ENCODE measurements around the gene CARHSP1.
"Not testable (repeated sequence)": the region's sequence is repeated elsewhere in the genome, so short reads cannot be mapped to it uniquely, and the experiment has no call there.

CARHSP1 gene

DNA sequence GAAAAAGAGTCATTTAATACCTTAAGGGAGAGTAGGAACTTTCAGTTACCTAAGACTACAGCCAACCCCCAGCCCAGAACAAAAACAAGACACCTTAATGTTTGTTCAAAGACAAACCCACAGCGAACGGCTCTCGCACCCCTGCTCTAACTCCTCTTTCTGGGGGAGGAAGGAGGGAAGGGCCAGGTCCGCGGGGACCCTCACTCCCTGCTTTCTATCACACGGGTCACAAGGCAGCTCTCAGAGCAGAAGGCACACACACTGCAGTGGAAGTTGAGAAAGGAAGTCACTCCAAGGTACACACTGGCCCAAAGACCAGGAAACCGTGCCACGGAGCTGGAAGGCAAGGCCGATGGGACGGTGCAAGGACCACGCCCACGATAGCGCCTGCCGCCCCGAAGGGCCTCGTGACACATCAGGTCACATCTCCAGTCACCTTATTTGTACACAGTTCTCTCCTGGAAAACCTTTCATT, 23.3 kb upstream of the CARHSP1 start:
- no peak for FAIRE-seq

DNA sequence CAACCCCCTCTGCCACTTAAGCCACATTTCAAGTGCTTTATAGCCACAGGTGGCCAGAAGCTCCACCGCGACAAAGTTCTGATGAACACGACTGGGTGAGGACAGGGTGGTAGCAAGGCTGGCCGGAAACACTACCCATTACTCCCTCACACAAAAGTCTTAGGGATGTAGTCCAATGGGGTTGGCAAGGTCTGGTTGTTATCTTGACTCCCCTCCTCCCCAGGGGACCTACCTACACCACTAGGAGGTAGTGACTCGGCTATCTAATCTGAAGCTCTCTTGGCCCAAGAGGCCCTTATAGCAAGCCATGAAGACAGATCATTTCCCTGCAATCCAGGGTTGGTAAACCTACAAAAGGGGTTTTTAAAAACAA, 21.7 kb upstream of the CARHSP1 start:
- FAIRE-seq = no peak

DNA sequence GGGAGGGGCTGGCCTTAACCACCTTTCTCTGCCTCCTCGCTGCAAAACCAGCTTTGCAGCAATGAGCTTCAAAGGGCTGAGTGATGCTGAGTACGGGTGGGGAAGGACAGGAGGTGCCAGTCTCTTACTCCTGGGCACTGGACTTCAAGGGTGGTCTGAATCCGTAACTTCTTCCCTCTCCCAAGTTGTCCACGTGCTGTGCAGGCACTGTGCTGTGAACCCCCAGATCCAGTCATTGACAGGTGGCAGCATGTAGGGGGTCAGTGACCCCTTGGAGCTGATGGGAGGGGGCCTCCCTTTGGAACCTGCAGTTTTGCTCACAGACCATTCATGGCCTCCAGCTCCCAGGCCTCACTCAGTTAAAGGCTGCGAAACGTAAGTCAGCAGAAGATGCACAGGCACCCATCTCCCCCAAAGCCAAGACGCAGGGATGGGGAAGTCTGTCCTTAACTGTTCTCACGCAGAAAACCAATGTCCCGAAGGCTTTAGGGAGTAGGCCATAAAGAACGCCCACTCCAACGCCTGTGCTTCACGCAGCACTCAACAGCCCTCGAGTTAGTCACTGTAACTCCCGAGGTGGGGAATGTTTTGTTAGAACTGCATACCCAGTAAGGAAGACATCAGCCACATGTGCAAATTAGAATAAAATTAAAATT, 21.2 kb upstream of the CARHSP1 start:
- no peak for FAIRE-seq

DNA sequence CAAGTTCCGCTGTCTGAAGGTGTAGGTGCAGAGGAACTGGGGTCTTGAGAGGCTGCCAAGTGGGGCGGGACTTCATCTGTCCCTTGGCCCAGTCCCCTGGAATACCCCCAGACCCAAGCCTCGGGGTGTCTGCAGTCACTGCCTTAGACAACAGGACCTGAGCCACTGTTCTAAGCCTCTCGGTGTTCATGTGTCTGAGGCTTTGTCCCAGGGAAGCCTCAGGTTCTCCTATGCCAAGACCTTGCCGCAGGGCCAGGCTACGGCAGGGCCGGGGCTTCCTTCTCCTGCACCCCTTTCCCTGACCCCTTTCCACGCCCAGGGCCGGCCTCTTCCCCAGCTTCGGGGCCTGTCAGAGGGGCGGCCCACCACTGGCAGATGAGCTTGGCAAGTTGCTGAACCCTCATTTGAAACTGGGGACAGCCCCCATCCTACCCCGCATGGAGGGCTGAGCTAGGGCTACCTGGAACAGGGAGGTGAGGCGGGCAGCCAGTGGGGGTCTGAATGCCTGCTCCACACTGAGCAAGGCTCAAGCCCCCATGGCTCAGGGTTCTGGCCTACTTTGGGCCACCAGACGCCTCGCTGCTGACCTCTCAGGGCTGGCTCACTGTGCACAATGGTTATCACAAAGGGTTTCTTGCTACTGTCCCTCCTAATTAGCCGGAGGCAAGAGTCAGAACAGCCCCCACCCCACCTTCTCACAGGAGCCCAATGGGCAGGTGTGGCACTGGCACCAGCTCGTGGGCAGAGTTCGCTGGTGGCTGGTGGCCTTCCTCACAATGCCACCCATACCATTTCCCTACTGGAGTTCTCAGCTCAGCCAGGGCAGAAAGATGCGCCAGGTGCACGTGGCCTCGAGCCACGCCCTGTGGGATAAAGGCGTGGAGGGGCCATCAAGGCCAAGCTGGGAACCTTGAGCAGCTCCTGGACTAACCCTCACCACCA, 20.4 kb upstream of the CARHSP1 start:
- FAIRE-seq = no peak

DNA sequence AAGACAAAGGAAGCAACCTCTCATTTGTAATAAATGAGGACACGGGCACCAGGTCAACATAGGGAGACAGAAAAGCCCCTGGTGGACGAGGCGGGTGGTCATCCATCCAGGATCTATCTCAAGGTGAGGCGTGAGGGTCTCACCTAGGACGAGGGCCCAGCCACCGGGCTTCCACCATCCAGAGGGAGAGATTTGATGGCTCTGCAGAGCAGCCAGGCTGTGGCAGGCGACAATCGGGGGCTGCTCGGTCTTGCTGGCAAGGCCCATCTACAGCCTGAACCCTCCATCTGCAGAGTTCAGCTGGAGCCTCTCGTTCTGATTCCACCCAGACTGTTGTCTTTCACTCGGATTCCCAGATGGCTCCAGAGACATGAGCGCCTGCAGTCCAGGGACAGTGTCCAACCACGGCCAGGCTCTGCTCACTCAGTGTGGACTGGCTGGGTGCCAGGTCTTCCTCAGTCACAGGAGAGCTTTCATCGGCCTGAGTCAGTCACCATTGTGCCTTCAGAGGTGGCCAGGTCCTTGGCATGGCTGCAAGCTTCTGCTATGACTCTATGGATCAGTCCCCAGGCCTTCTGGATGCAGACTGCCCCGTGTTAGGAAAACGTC, 19.2 kb upstream of the CARHSP1 start:
- no peak for FAIRE-seq

DNA sequence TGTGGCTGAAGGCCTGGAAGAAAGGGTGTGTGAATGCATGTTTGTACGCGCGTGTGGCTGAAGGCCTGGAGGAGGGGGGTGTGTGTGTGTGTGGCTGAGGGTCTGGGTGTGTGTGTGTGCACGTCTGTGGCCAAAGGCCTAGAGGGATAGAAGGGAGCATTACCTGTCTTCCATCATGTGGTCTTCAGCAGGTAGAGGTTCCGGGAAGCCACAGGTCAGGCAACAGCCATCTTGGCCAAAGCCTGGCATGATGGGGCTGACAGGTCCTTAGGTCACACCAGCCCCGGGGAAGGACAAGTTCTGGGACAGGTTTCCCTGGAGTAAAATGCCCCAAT, 18.6 kb upstream of the CARHSP1 start:
- no peak for FAIRE-seq

DNA sequence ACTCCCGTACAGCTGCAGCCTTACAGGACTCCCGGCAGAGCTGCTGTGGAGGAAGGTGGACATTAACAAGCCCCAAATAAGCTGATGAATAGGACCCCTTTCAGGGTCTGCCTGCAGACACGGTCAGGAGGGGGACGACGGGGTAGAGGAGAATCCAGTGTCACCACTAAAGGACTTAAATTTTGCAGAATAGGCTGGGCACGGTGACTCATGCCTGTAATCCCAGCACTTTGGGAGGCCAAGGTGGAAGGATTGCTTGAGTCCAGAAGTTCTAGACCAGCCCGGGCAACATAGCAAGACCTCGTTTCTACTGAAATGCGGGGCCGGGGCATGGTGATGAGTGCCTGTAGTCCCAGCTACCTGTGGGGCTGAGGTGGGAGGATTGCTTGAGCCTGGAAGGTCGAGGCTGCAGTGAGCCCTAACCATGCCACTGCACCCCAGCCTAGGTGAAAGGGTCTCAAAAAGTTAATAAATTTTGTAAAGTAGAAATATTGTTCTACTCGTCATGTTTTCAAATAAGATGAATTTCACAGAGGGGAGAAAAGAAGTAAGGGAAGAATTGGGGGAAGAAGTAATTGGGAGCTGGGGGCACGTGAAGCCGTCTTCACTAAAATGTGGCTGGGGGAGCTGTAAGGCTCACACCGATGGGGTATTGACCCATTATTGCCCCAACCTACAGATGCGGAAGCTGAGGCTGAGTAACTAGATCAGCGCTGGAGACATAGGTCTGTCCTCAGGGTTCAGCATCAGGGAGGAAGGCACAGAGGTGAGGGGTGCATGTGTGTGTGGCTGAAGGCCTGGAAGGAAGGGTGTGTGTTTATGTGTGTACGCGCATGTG, 18.0 kb upstream of the CARHSP1 start:
- FAIRE-seq = no peak

DNA sequence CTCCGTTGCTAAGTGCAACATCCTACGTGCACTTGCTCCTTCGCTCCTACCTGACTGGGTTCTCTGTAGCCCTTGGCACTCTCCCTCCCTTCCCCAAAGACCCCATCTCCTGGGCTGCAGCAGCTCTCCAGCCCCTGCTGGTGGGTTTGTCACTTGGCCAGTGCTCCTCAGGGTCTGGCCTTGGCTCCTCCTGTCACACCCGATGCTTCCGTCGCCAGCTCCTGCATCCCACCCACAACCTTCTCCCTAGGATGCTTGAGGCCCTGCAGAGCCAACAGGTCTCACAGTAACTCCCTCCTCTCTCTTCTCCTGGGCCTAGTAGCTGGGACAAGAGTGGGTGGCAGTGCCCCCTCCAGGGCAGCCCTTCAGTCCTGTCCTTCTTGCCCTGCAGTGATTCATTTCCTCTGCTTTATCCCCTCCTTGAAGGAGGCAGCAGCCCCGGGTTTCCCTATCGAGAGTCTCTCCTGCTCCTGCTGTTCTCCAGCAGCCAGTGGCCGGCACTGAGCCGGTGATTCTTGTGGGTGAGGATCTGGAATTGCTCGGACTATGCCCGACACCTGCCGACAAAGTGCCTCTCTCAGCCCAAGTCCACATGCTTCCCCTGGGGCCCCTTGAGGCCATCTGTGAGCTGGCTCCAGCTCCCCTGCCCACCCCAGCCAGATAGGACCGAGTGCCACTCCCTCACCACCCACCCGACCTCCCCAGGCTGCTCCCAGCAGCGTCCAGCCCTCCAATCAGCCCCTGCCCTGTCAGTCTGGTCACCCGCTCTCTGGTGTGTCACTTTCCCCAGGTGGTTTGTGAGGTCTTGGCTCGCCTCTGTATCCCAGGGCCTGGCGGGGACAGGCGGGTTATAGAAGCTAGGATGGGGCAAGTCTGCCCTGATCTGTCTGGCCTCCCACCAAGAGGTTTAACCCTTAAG, 17.1 kb upstream of the CARHSP1 start:
- FAIRE-seq = no peak

DNA sequence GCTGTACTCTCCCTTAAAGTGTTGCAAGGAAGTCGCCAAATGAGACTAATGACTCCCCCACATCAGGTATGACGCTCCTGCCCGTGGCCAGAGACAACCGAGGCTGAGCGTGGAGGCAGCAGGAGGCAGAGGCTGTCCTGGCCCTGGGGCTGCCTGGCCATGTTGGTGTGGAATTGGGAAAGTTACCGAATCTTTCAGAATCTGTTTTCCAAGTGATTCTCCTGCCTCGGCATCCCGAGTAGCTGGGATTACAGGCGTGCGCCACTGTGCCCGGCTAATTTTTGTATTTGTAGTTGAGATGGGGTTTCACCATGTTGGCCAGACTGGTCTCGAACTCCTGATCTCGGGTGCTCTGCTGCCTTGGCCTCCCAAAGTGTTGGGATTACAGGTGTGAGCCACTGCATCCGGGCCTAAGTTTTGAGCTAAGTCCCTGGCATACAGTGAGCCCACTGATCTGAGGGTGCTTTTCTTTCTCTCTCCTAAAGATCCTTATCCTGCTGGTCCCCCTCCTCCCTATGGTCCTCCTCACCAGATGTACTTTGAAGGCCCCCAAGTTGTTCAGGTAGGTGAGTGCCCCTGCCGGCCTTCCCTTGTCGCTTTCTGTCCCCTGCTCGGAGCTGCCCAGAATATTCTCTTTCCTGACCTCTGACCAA, 14.0 kb upstream of the CARHSP1 start:
- FAIRE-seq = no peak

DNA sequence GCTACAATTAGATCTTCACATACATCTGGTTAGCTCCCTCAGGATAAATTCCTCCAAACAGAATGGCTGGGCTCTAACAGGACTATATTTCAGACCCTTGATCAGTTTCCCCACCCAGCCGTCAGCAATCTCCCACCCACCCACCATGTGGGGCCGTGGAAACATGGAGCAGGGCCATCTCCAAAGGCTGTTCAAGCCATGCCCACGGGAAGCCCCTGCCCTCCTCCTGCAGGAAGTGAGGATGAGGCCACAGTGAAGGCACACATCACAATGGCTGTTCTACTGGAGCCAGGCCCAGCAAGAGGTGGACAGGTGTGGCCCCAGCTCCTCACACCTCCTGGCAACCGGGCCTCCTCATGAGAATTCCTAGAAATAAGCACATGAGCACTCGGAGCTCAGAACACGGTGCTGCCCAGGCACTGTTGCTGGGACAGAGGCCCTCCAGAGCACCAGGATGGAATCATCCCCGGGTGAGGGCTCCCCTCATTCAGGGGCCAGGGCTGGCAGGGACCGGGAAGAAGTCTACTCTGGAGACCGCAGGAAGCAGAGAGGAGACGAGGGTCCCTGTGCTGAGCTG, 13.3 kb upstream of the CARHSP1 start, which contains the start of gene LITAFD:
LITAFD (plus strand) TSS at position 311 of the 577 bp plus-strand sequence. CDS start 2,005 bp downstream, outside the sequence.
- FAIRE-seq = no peak

DNA sequence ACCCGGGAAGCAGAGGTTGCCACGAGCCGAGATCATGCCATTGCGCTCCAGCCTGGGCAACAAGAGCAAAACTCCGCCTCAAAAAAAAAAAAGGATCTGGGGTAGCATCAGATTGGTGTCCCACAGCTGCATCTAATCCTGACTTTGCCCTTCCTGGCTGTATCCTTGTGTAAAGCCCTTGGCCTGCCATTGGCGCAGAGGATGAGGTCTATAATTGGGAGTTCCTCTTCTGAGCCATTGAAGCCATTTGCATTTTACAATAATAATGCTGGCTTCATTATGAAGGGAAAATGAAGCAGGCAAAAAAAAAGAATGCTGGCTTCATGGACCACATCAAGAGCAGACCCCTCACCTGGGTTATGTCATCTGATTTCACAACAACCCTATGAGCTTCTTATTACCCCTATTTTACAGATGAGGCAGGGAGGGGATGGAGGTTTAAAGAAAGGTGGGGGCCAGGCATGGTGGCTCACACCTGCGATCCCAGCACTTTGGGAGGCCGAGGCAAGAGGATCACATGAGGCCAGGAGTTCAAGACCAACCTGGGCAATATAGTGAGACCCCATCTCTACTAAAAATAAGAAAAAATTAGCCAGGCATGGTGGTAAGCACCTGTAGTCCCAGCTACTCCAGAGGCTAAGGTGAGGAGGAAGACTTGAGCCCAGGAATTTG, 12.2 kb upstream of the CARHSP1 start:
- FAIRE-seq = no peak

DNA sequence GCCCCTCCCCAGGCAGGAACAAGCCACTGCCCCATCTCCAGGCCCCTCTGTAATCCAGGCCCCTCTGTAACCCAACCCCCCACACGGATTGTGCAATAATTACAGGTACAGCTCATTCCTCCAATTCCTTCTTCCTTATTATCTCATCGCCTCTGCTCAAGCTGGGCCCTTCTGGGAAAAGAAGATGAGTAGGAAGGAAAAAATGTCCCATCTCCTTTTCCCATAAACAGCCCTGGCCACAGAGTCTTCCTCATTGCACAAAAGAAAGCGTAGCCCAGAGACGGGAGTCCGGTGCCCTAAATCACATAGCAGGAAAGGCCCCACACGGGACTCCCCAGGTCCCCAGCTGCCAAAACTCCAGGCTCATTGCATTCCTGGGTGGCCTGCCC, 9.7 kb upstream of the CARHSP1 start:
- FAIRE-seq = no peak

DNA sequence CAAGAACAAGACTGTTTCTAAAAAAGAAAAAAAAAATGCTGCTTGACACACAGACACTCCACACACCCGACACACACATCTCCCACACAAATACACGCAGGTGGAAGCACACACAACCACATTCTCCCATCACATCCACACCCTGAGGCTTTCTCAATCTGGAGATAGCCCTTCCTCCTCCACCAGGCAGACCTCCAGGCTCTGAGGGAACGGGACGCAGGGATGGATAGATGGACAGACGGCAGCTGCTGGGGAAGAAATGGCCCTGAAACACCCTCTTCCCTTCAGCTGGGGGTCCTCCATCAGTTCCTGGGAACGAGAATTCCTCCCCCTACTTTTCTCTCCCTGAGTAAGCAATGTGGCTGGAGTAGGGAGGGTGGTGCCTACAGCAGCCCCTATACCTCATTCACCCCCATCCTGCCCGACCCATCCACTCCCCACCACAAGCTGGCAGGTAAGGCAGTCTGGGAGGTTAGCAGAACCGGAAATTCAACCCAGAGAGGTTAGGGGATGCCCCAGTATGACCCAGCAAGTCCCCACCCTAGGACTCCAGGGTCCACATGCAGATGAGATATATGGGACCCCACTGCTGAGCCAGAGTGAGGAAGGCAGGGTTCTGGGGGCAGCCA, 9.2 kb upstream of the CARHSP1 start:
- FAIRE-seq = no peak

DNA sequence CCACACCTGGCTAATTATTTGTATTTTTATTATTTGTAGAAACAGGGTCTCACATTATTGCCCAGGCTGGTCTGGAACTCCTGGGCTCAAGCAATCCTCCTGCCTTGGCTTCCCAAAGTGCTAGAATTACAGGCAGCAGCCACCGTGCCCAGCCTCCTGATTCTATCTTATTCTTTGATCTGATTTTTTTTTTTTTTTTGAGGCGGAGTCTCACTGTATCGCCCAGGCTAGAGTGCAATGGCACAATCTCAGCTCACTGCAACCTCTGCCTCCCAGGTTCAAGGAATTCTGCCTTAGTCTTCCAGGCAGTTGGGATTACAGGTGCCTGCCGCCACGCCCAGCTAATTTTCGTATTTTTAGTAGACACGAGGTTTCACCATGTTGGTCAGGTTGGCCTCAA, 6.5 kb upstream of the CARHSP1 start:
- not testable (repeated sequence) for FAIRE-seq

DNA sequence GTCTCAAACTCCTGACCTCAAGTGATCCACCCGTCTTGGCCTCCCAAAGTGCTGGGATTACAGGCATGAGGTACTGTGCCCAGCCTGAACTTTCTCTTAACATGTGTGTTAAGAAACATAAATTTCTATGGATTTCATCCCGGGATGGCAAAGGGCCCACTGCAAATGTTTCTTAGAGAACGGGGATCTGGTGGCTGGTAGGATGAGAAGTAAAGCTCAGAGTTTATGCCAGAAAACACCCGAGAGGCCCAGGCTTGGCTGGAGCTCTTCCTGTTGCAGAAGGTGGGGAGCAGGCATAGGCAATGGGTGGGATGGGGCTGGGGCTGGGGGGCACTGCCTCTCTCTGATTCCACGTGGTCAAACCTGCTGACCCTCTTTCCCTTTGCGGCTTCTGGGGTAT, 5.6 kb upstream of the CARHSP1 start:
- no peak for FAIRE-seq

DNA sequence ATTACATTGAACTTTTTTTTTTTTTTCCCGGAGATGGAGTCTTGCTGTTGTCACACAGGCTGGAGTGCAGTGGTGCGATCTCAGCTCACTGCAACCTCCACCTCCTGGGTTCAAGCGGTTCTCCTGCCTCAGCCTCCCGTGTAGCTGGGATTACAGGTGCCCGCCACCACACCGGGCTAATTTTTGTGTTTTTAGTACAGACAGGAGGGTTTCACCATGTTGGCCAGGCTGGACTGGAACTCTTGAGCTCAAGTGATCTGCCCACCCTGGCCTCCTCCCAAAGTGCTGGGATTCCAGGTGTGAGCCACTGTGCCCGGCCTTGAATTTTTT, 5.0 kb upstream of the CARHSP1 start:
- not testable (repeated sequence) for FAIRE-seq

DNA sequence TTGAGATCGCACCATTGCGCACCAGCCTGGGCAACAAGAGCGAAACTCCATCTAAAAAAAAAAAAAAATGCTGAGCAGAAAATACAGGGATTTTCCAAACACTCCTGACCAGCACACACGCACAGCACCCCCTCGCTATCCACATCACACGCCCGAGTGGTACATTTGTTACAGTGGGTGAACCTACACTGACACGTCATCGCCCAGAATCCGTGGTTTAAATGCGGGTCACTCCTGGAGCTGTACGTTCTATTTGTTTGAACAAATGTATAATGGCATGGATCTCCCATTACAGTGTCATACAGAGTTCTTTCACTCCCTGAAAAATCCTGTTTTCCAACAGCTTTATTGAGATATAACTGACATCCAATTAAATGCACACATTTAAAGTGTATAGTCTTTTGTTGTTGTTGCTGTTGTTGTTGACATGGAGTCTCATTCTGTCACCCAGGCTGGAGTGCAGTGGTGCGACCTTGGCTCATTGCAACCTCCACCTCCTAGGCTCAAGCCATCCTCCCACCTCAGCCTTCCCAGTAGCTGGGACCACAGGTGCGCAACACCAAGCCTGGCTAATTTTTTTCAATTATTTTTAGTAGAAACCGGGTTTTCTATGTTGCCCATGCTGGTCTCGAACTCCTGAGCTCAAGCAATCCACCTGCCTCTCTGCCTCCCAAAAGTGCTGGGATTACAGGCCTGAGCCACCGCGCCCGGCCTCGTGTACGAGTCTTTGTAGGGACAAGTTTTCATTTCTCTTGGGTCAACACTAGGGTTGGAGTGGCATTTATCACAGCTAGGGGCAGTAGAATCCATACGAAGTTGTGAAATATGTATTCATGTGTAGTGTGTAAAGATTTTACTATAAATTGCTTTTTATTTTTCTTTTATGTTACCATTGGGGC, 4.4 kb upstream of the CARHSP1 start:
- no peak for FAIRE-seq

DNA sequence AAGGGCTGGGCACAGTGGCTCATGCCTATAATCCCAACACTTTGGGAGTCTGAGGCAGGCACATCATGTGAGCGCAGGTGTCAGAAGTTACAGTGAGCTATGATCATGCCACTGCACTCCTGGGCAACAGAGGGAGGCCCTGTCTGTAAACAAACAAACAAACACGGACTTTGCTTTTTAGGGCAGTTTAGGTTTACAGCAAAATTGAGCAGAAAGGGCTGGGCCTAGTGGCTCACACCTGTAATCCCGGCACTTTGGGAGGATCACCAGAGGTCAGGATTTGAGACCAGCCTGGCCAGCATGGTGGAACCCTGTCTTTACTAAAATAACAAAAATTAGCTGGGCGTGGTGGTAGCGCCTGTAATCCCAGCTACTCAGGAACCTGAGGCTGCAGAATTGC, 3.3 kb upstream of the CARHSP1 start:
- FAIRE-seq = no peak

DNA sequence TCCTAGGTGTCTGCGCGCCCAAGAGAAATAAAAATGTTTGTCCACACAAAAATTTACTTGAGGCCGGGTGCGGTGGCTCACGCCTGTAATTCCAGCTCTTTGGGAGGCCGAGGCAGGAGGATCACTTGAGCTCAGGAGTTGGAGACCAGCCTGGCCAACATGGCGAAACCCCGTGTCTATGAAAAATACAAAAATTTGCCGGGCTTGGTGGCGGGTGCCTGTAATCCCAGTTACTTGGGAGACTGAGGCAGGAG, 1.1 kb upstream of the CARHSP1 start:
- not testable (repeated sequence) for FAIRE-seq

All from A204.1 (cell line).